ENCODE measurements around the gene MICA. TPM values are rescaled to one million over a fixed set of nuclear protein-coding genes. Genes with fewer than 3 reads are reported as not detected.
"Not testable (repeated sequence)": the region's sequence is repeated elsewhere in the genome, so short reads cannot be mapped to it uniquely, and the experiment has no call there.

The MICA gene
- polyA plus RNA-seq, 2 donors = 8.8 to 9.9 TPM

DNA sequence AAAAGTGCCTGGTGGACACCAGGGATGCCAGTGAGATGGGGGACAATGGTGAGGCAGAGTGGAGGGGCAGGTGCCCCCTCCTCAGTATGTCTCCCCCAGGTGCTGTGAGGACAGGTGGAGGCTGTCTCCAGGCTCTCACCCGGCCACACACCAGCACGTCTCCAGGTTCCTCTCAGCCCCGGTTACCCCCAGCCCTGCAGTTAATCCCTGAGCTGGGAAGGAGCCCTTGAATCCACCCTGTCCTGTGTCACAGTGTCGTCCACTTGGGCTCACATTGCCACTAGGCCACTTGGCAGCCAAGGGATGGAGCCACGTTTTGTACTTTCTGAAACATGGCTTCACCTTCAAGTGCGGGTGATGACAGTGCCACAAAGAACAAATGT lies 24.7 kb upstream of the MICA start:
- Histone ChIP-seq H3K36me3 (ENCODE audit: control insufficient read depth in 2 of 2, insufficient read depth in 2 of 2, low read length in 1 of 2) (no peaks in the 10 kb centered on the region), H3K27me3 (ENCODE audit: control insufficient read depth in 1 of 2, insufficient read depth in 2 of 2, low read length in 2 of 2) (no peaks in the 10 kb centered on the region), H3K27ac (ENCODE audit: low read depth in 2 of 2, low read length in 1 of 2) (no peak overlapping the region), H3K9me3 (ENCODE audit: control insufficient read depth in 2 of 2, insufficient read depth in 1 of 2, low read depth in 1 of 2, low read length in 1 of 2) (no peaks in the 10 kb centered on the region), H3K4me3 (ENCODE audit: low read depth in 1 of 2, low read length in 2 of 2) (no peak overlapping the region), H3K4me1 (ENCODE audit: control insufficient read depth in 2 of 2, insufficient read depth in 2 of 2, low read length in 1 of 2) (no peaks in the 10 kb centered on the region)
- 66 to 70% methylated on average over 6 of the region's 6 CpGs for WGBS, 2 donors

DNA sequence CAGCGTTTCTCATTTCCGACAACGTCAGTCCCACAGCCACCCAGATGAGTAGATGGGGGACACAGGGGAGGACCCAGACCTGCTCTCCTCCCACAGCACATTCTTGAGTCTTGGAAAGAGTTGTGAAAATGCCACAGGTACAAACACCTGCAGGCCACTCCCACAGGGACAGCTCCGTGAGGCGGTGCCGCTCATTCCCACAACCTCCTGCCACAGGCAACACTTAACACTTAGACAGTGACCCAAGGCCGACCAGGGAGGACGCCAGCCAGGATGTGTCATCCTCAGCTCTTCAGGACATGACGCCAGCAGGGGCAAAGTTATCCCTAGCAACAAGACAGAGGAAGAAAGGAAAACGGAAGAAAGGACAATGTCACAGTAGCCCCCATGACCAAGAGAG lies 23.5 kb upstream of the MICA start:
- H3K36me3 ChIP-seq (ENCODE audit: control insufficient read depth in 2 of 2, insufficient read depth in 2 of 2, low read length in 1 of 2) = no peaks in the 10 kb centered on the region
- no peak overlapping the region for H3K27ac ChIP-seq (ENCODE audit: low read depth in 2 of 2, low read length in 1 of 2)
- no peaks in the 10 kb centered on the region for H3K9me3 ChIP-seq (ENCODE audit: control insufficient read depth in 2 of 2, insufficient read depth in 1 of 2, low read depth in 1 of 2, low read length in 1 of 2)
- no peaks in the 10 kb centered on the region for H3K27me3 ChIP-seq (ENCODE audit: control insufficient read depth in 1 of 2, insufficient read depth in 2 of 2, low read length in 2 of 2)
- H3K4me1 ChIP-seq (ENCODE audit: control insufficient read depth in 2 of 2, insufficient read depth in 2 of 2, low read length in 1 of 2) = no peaks in the 10 kb centered on the region
- WGBS, 2 donors = 42 to 49% methylated on average over 10 of the region's 10 CpGs
- no peak overlapping the region for H3K4me3 ChIP-seq (ENCODE audit: low read depth in 1 of 2, low read length in 2 of 2)

DNA sequence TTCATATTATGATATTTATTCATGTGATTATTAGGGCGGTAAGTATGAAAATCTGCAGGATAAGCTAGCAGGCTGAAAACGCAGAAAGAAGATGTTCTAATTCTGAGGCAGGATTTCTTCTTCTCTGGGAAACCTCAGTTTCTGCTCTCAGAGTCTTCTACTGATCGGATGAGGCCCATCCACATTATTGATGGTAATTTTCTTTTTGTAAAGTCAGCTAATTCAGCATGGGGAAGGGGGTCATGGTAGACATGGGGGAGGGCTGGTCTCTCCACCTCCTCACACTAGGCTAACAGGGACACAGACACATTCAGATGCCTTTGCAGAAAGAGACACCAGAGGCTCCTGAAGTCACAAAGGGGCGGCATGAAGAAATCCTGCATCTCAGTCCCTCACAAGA lies 21.7 kb upstream of the MICA start:
- H3K36me3 ChIP-seq (ENCODE audit: control insufficient read depth in 2 of 2, insufficient read depth in 2 of 2, low read length in 1 of 2) = no peaks in the 10 kb centered on the region
- no peaks in the 10 kb centered on the region for H3K9me3 ChIP-seq (ENCODE audit: control insufficient read depth in 2 of 2, insufficient read depth in 1 of 2, low read depth in 1 of 2, low read length in 1 of 2)
- no peak overlapping the region for H3K27ac ChIP-seq (ENCODE audit: low read depth in 2 of 2, low read length in 1 of 2)
- 55 to 82% methylated on average over 4 of the region's 4 CpGs for WGBS, 2 donors
- no peaks in the 10 kb centered on the region for H3K4me1 ChIP-seq (ENCODE audit: control insufficient read depth in 2 of 2, insufficient read depth in 2 of 2, low read length in 1 of 2)
- no peaks in the 10 kb centered on the region for H3K27me3 ChIP-seq (ENCODE audit: control insufficient read depth in 1 of 2, insufficient read depth in 2 of 2, low read length in 2 of 2)
- no peak overlapping the region for H3K4me3 ChIP-seq (ENCODE audit: low read depth in 1 of 2, low read length in 2 of 2)

DNA sequence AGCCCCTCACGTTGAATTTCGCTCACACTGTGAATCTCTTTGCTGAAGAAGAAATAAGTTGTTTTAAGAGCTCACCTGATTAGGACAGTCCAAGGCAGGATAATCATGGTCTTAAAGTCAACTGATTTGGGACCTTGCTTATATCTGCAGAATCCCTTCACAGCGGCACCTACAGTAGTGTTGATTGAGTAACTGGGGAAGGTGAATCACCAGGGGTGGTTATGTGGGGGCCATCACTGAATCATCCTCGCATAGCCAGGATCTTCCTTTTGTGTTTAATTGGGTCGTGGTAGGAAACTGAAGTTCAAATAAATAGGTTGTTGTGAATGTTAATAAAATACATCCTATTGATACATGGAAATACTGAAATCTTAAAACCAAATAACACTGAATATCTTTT lies 20.2 kb upstream of the MICA start:
- Histone ChIP-seq H3K27ac (ENCODE audit: low read depth in 2 of 2, low read length in 1 of 2) (no peak overlapping the region), H3K4me3 (ENCODE audit: low read depth in 1 of 2, low read length in 2 of 2) (no peak overlapping the region), H3K4me1 (ENCODE audit: control insufficient read depth in 2 of 2, insufficient read depth in 2 of 2, low read length in 1 of 2) (no peaks in the 10 kb centered on the region), H3K27me3 (ENCODE audit: control insufficient read depth in 1 of 2, insufficient read depth in 2 of 2, low read length in 2 of 2) (no peaks in the 10 kb centered on the region), H3K9me3 (ENCODE audit: control insufficient read depth in 2 of 2, insufficient read depth in 1 of 2, low read depth in 1 of 2, low read length in 1 of 2) (no peaks in the 10 kb centered on the region), H3K36me3 (ENCODE audit: control insufficient read depth in 2 of 2, insufficient read depth in 2 of 2, low read length in 1 of 2) (no peaks in the 10 kb centered on the region)
- 65 to 66% methylated on average over 5 of the region's 5 CpGs for WGBS, 2 donors

DNA sequence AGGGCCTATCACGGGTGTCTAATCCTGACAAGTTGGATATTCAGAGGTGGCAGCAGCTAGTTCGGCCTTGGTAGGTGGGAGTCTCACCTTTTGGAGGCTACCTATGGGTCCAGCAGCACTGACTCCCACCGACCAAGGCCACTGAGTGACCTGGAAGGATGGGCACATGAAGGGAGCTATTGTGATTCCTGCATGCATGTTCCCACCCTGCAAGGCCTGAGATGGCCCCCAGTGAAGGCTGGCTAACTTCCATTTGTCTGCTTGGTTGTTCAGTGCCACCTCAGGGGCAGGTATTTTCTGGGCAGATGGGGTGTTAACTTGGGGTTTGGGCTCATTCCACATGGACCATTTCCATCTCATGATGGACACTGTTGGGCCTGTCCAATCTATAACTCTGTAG lies 18.4 kb upstream of the MICA start:
- Histone ChIP-seq H3K27ac (ENCODE audit: low read depth in 2 of 2, low read length in 1 of 2) (no peak overlapping the region), H3K9me3 (ENCODE audit: control insufficient read depth in 2 of 2, insufficient read depth in 1 of 2, low read depth in 1 of 2, low read length in 1 of 2) (no peaks in the 10 kb centered on the region), H3K36me3 (ENCODE audit: control insufficient read depth in 2 of 2, insufficient read depth in 2 of 2, low read length in 1 of 2) (no peaks in the 10 kb centered on the region), H3K4me1 (ENCODE audit: control insufficient read depth in 2 of 2, insufficient read depth in 2 of 2, low read length in 1 of 2) (no peaks in the 10 kb centered on the region), H3K27me3 (ENCODE audit: control insufficient read depth in 1 of 2, insufficient read depth in 2 of 2, low read length in 2 of 2) (no peaks in the 10 kb centered on the region), H3K4me3 (ENCODE audit: low read depth in 1 of 2, low read length in 2 of 2) (no peak overlapping the region)
- WGBS, 2 donors = 77 to 82% methylated on average over 3 of the region's 3 CpGs

DNA sequence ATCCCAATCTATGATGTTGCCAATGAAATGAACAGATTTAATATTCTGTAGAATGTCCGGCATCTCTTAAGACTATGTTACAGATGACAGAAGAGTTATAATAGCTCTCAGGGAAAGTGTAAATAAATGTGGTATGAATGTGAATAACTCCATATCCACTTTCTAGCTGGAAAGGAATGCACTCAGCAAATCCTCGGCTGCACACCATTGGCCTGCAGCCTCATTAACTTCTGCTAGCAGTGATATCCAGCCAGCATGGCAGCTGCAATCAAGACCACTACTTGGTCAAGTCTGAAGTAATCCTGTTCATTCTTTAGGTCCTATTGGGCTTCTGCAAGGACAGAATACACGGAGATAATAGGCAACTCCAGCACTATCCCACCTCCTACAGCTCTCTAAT lies 17.3 kb upstream of the MICA start:
- Histone ChIP-seq H3K4me3 (ENCODE audit: low read depth in 1 of 2, low read length in 2 of 2) (no peak overlapping the region), H3K36me3 (ENCODE audit: control insufficient read depth in 2 of 2, insufficient read depth in 2 of 2, low read length in 1 of 2) (no peaks in the 10 kb centered on the region), H3K27ac (ENCODE audit: low read depth in 2 of 2, low read length in 1 of 2) (no peak overlapping the region), H3K4me1 (ENCODE audit: control insufficient read depth in 2 of 2, insufficient read depth in 2 of 2, low read length in 1 of 2) (no peaks in the 10 kb centered on the region), H3K27me3 (ENCODE audit: control insufficient read depth in 1 of 2, insufficient read depth in 2 of 2, low read length in 2 of 2) (no peaks in the 10 kb centered on the region), H3K9me3 (ENCODE audit: control insufficient read depth in 2 of 2, insufficient read depth in 1 of 2, low read depth in 1 of 2, low read length in 1 of 2) (no peaks in the 10 kb centered on the region)
- 60 to 65% methylated on average over 3 of the region's 3 CpGs for WGBS, 2 donors

DNA sequence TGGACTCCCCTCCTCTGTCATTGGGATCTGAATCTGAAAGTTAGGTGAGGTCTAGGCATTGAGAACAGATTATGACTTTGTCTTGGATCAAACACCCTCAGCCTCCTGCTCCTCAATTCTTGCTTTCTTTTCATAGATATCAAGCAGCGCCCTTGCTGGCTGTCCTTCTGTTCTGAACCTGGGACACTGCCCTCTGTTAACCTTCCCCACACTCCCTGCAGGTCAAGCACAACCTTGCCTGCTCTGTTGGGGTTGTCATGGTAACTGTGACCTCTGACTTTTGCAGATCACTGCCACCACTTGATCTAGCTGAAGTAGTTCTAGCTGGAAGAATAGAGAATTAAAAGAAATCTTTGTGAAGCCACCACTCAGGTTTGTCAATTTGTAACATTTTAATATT lies 16.4 kb upstream of the MICA start:
- no peaks in the 10 kb centered on the region for H3K9me3 ChIP-seq (ENCODE audit: control insufficient read depth in 2 of 2, insufficient read depth in 1 of 2, low read depth in 1 of 2, low read length in 1 of 2)
- 72 to 77% methylated on average over 1 of the region's 1 CpG for WGBS, 2 donors

DNA sequence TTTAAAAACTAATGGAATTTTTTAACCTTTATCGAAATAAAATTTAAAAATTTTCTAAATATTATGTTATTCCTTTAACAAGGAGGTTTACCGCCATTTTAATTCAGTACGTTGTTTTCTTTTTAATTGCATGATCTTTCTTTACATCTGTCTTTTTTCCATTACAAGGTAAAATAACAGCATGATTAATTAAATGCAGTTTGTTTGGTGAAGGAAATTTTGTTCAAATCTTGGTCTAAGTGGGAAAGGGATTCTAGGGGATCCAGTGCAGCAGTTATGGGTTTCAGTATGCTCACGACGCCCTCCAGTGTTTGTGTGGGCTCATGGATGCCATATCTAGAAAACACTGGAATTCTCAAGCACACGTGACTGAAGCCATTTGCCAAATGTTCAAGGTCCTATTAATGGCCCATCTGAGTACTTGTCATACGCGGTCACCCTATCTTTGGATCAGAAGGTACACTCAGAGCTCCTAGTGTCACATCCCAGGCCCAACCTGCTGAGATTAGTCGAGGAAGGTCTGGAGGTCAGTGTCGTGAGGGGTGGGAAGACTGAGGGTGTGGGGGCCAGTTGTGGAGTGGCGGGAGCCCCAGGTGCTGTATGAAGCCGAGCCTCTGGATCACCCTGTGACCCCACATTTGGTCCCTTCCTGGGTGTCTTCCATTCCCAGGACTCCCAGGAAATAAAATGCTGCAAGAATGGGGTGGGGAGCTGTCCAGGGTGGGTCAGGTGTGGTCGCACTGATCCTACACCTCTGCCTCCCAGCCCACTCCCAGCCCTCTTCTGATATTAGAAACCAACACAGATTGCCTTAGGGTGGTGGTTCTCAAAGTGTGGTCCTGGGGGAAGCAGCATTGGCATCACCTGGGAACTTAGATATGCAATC lies 14.2 kb upstream of the MICA start:
- 61 to 83% methylated on average over 3 to 4 of the region's 13 CpGs for WGBS, 2 donors
- H3K4me1 ChIP-seq (ENCODE audit: control insufficient read depth in 2 of 2, insufficient read depth in 2 of 2, low read length in 1 of 2); H3K9me3 ChIP-seq (ENCODE audit: control insufficient read depth in 2 of 2, insufficient read depth in 1 of 2, low read depth in 1 of 2, low read length in 1 of 2); H3K27me3 ChIP-seq (ENCODE audit: control insufficient read depth in 1 of 2, insufficient read depth in 2 of 2, low read length in 2 of 2); H3K4me3 ChIP-seq (ENCODE audit: low read depth in 1 of 2, low read length in 2 of 2); H3K27ac ChIP-seq (ENCODE audit: low read depth in 2 of 2, low read length in 1 of 2); H3K36me3 ChIP-seq (ENCODE audit: control insufficient read depth in 2 of 2, insufficient read depth in 2 of 2, low read length in 1 of 2): not testable (repeated sequence)

More for the DNA sequence above, 16.4 kb upstream of the MICA start:
- no peaks in the 10 kb centered on the region for H3K36me3 ChIP-seq (ENCODE audit: control insufficient read depth in 2 of 2, insufficient read depth in 2 of 2, low read length in 1 of 2)
- no peaks in the 10 kb centered on the region for H3K27me3 ChIP-seq (ENCODE audit: control insufficient read depth in 1 of 2, insufficient read depth in 2 of 2, low read length in 2 of 2)
- no peak overlapping the region for H3K27ac ChIP-seq (ENCODE audit: low read depth in 2 of 2, low read length in 1 of 2)
- no peak overlapping the region for H3K4me3 ChIP-seq (ENCODE audit: low read depth in 1 of 2, low read length in 2 of 2)
- no peaks in the 10 kb centered on the region for H3K4me1 ChIP-seq (ENCODE audit: control insufficient read depth in 2 of 2, insufficient read depth in 2 of 2, low read length in 1 of 2)

DNA sequence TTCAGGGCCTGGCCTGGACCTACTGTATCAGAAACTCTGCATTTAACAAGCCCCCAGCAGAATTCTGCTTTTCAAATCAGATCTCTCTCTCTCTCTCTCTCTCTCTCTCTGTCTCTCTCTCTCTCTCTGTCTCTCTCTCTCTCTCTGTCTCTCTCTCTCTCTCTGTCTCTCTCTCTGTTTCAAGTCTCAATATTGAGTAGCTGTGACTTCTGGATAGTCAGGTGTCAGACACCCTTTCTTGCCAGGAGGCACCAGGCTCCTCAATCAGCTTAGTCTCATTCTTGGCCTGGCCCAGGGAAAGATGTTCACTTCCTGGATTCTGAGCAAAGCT lies 13.6 kb upstream of the MICA start:
- H3K4me1 ChIP-seq (ENCODE audit: control insufficient read depth in 2 of 2, insufficient read depth in 2 of 2, low read length in 1 of 2); H3K27ac ChIP-seq (ENCODE audit: low read depth in 2 of 2, low read length in 1 of 2); H3K27me3 ChIP-seq (ENCODE audit: control insufficient read depth in 1 of 2, insufficient read depth in 2 of 2, low read length in 2 of 2); H3K36me3 ChIP-seq (ENCODE audit: control insufficient read depth in 2 of 2, insufficient read depth in 2 of 2, low read length in 1 of 2); H3K4me3 ChIP-seq (ENCODE audit: low read depth in 1 of 2, low read length in 2 of 2); H3K9me3 ChIP-seq (ENCODE audit: control insufficient read depth in 2 of 2, insufficient read depth in 1 of 2, low read depth in 1 of 2, low read length in 1 of 2): not testable (repeated sequence)

DNA sequence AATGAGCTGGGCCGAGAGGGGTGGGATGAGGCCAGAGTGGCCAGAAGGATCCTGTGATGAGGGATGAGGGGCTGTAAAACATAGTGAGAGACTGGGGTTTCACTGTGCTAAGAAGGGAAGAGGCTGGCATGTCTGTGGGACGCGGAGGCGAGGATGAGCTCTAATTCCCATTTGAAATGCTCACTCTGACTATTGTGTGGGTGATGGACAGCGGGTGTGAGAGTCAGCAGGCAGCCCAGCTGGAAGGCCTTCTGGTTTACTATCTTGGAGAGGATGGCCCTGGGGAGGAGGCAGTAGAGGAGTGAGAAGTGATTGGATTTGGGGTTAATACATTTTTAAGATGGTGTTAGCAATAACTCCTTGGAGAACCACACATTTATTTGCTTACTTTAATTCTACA lies 9.5 kb upstream of the MICA start:
- Histone ChIP-seq H3K4me3 (ENCODE audit: low read depth in 1 of 2, low read length in 2 of 2) (no peak overlapping the region), H3K9me3 (ENCODE audit: control insufficient read depth in 2 of 2, insufficient read depth in 1 of 2, low read depth in 1 of 2, low read length in 1 of 2) (no peaks in the 10 kb centered on the region), H3K36me3 (ENCODE audit: control insufficient read depth in 2 of 2, insufficient read depth in 2 of 2, low read length in 1 of 2) (peaks cover 4 to 5% of the 10 kb centered on the region in 2 donors), H3K27me3 (ENCODE audit: control insufficient read depth in 1 of 2, insufficient read depth in 2 of 2, low read length in 2 of 2) (no peaks in the 10 kb centered on the region), H3K27ac (ENCODE audit: low read depth in 2 of 2, low read length in 1 of 2) (no peak overlapping the region), H3K4me1 (ENCODE audit: control insufficient read depth in 2 of 2, insufficient read depth in 2 of 2, low read length in 1 of 2) (no peaks in the 10 kb centered on the region)
- WGBS, 2 donors = 82 to 89% methylated on average over 5 of the region's 5 CpGs
